Neuronal stem cell (in vitro differentiated cells): ENCODE results near the gene MAP4.

Experiments used
- DNase-seq: peaks from one replicate; pipeline ENCODE4 v3.0.0-alpha.2; 2013; ENCODE audit warnings: low spot score
- H2AFZ ChIP-seq: one replicate; pipeline ENCODE4 v1.6.1; 2013; ENCODE audit warnings: mild to moderate bottlenecking, low read length, inconsistent platforms
- H2AK5ac ChIP-seq: 2 replicates; pipeline ENCODE4 v1.6.1; 2013; ENCODE audit warnings: low read depth, mild to moderate bottlenecking, inconsistent platforms, low read length, moderate library complexity, mixed read lengths
- H2BK120ac ChIP-seq: 2 replicates; pipeline ENCODE4 v1.6.1; 2013; ENCODE audit warnings: low read depth, mild to moderate bottlenecking, inconsistent platforms, low read length, moderate library complexity, mixed read lengths
- H2BK12ac ChIP-seq: one replicate; pipeline ENCODE4 v1.6.1; 2013; ENCODE audit warnings: low read length, inconsistent platforms
- H2BK15ac ChIP-seq: 2 replicates; pipeline ENCODE4 v1.6.1; 2013; ENCODE audit warnings: mild to moderate bottlenecking, low read length, inconsistent platforms, mixed read lengths
- H2BK5ac ChIP-seq: one replicate; pipeline ENCODE4 v1.6.1; 2013; ENCODE audit warnings: inconsistent platforms, mild to moderate bottlenecking, low read length, moderate library complexity
- H3K14ac ChIP-seq: one replicate; pipeline ENCODE4 v1.6.1; 2013; ENCODE audit warnings: low read length, inconsistent platforms
- H3K18ac ChIP-seq: 2 replicates; pipeline ENCODE4 v1.6.1; 2013; ENCODE audit warnings: low read length, inconsistent platforms
- H3K23ac ChIP-seq: 2 replicates; pipeline ENCODE4 v1.6.1; 2013; ENCODE audit warnings: low read depth, mild to moderate bottlenecking, mixed read lengths, low read length, inconsistent platforms; ENCODE audit not compliant: poor library complexity
- H3K27ac ChIP-seq: replicated peaks from 3 replicates; pipeline ENCODE4 v1.5.1; 2013; ENCODE audit warnings: low read length, inconsistent platforms
- H3K27me3 ChIP-seq, 3 experiments: 2 replicates each; pipeline ENCODE4 v1.6.1; 2013; ENCODE audit warnings: low read length in 3 of 3, mild to moderate bottlenecking in 2 of 3, inconsistent platforms in 1 of 3, low read depth in 1 of 3, mixed read lengths in 1 of 3, moderate library complexity in 1 of 3; ENCODE audit not compliant: control insufficient read depth in 3 of 3, insufficient read depth in 3 of 3
- H3K36me3 ChIP-seq, 2 donors: replicated peaks in 1 of 2; 2 replicates each; pipeline ENCODE4 v1.6.1; 2013; ENCODE audit warnings: low read length in 2 of 2; ENCODE audit not compliant: control insufficient read depth in 2 of 2, insufficient read depth in 2 of 2
- H3K4ac ChIP-seq: 2 replicates; pipeline ENCODE4 v1.6.1; 2013; ENCODE audit warnings: inconsistent platforms, mild to moderate bottlenecking, low read length, moderate library complexity
- H3K4me1 ChIP-seq, 2 donors: 1 replicate in 1 of 2; 2 replicates in 1 of 2; pipeline ENCODE4 v1.6.1; 2013; ENCODE audit warnings: low read length in 2 of 2, low read depth in 1 of 2; ENCODE audit not compliant: control insufficient read depth in 2 of 2, insufficient read depth in 1 of 2
- H3K4me2 ChIP-seq: one replicate; pipeline ENCODE4 v1.6.1; 2013; ENCODE audit warnings: mild to moderate bottlenecking, low read length, inconsistent platforms; ENCODE audit not compliant: insufficient read depth, poor library complexity, severe bottlenecking
- H3K4me3 ChIP-seq, 2 donors: 2 replicates each; pipeline ENCODE4 v1.5.1; 2013; ENCODE audit warnings: low read length in 2 of 2, mild to moderate bottlenecking in 2 of 2, inconsistent platforms in 1 of 2, moderate library complexity in 1 of 2
- H3K79me1 ChIP-seq: one replicate; pipeline ENCODE4 v1.6.1; 2013; ENCODE audit warnings: low read depth, mild to moderate bottlenecking, inconsistent platforms, low read length, moderate library complexity
- H3K9ac ChIP-seq: one replicate; pipeline ENCODE4 v1.6.1; 2013; ENCODE audit warnings: mild to moderate bottlenecking, low read depth, low read length, inconsistent platforms; ENCODE audit not compliant: poor library complexity
- H3K9me3 ChIP-seq, 2 donors: replicated peaks in 1 of 2; 2 replicates each; pipeline versions ENCODE3 to v1.6.1; 2013; ENCODE audit warnings: low read length in 2 of 2, mild to moderate bottlenecking in 2 of 2, inconsistent platforms in 1 of 2, low read depth in 1 of 2, mixed read lengths in 1 of 2, moderate library complexity in 1 of 2; ENCODE audit not compliant: control insufficient read depth in 2 of 2, insufficient read depth in 1 of 2
- H4K8ac ChIP-seq: one replicate; pipeline ENCODE4 v1.6.1; 2013; ENCODE audit warnings: low read depth, mild to moderate bottlenecking, inconsistent platforms, low read length, moderate library complexity
- H4K91ac ChIP-seq: one replicate; pipeline ENCODE4 v1.6.1; 2013; ENCODE audit warnings: low read length, low read depth, mild to moderate bottlenecking, inconsistent platforms; ENCODE audit not compliant: poor library complexity
- WGBS, 2 donors: extraction: QIAGEN DNeasy Blood & Tissue Kit; methylation state at CpG; one replicate each; pipeline ENCODE4 v1.1.7; 2013; ENCODE audit warnings: missing lambda C conversion rate in 2 of 2, mixed read lengths in 1 of 2; ENCODE audit not compliant: insufficient read length in 2 of 2, insufficient replicate concordance in 1 of 2; ENCODE audit errors: extremely low coverage in 2 of 2; 5-methylcytosine and 5-hydroxymethylcytosine counted together

MAP4 gene

GRCh38 chr3:48026951-48027908, 11.0 kb upstream of the MAP4 start:
- Histone ChIP-seq H3K9ac (no peak overlapping the region), H3K27me3 (no peaks in the 10 kb centered on the region), H3K14ac (no peak overlapping the region), H3K79me1 (no peaks in the 10 kb centered on the region), H2BK15ac (no peak overlapping the region), H3K36me3 (no peaks in the 10 kb centered on the region), H3K9me3 (no peaks in the 10 kb centered on the region), H3K4me2 (no peak overlapping the region), H3K4me3 (no peak overlapping the region), H4K91ac (no peak overlapping the region), H2AK5ac (no peak overlapping the region), H2BK12ac (no peak overlapping the region), H2BK5ac (no peak overlapping the region), H3K4me1 (peaks cover 4 to 10% of the 10 kb centered on the region in 2 donors), H3K23ac (no peak overlapping the region), H3K18ac (no peak overlapping the region), H3K27ac (no peak overlapping the region), H4K8ac (no peak overlapping the region), H2BK120ac (no peak overlapping the region), H3K4ac (no peak overlapping the region), H2AFZ (no peak overlapping the region)
- DNase-seq = no peak
- no CpG with 5 or more reads among the region's 10 CpGs for WGBS, 2 donors

GRCh38 chr3:48026098-48026497, 9.9 kb upstream of the MAP4 start:
- Histone ChIP-seq H2AK5ac (no peak overlapping the region), H2BK120ac (no peak overlapping the region), H2BK12ac (no peak overlapping the region), H3K9ac (no peak overlapping the region), H4K8ac (no peak overlapping the region), H2BK15ac (no peak overlapping the region), H2BK5ac (no peak overlapping the region), H3K79me1 (no peaks in the 10 kb centered on the region), H3K4me2 (no peak overlapping the region), H3K9me3 (no peaks in the 10 kb centered on the region), H3K4ac (no peak overlapping the region), H4K91ac (no peak overlapping the region), H3K27me3 (no peaks in the 10 kb centered on the region), H3K14ac (no peak overlapping the region), H3K4me1 (peaks cover 4 to 10% of the 10 kb centered on the region in 2 donors), H3K27ac (no peak overlapping the region), H3K4me3 (no peak overlapping the region), H2AFZ (no peak overlapping the region), H3K18ac (no peak overlapping the region), H3K36me3 (no peaks in the 10 kb centered on the region), H3K23ac (no peak overlapping the region)
- DNase-seq = no peak
- WGBS, 2 donors = 100% methylated on average over 1 of the region's 2 CpGs

GRCh38 chr3:48024401-48024800, 8.2 kb upstream of the MAP4 start:
- no CpG with 5 or more reads among the region's 1 CpG for whole genome bisulfite sequencing, 2 donors
- Histone ChIP-seq H3K9me3 (no peaks in the 10 kb centered on the region), H3K27ac (no peak overlapping the region), H4K91ac (no peak overlapping the region), H2BK5ac (no peak overlapping the region), H4K8ac (no peak overlapping the region), H3K36me3 (no peaks in the 10 kb centered on the region), H2BK120ac (no peak overlapping the region), H3K4me1 (peaks cover 4 to 10% of the 10 kb centered on the region in 2 donors), H3K23ac (no peak overlapping the region), H3K79me1 (peaks cover 1% of the 10 kb centered on the region), H3K9ac (no peak overlapping the region), H3K14ac (no peak overlapping the region), H3K4ac (no peak overlapping the region), H2AFZ (no peak overlapping the region), H2BK15ac (no peak overlapping the region), H2BK12ac (no peak overlapping the region), H3K18ac (no peak overlapping the region), H3K4me3 (no peak overlapping the region), H2AK5ac (no peak overlapping the region), H3K4me2 (no peak overlapping the region), H3K27me3 (no peaks in the 10 kb centered on the region)
- DNase-seq = no peak

- no peak overlapping the region for H3K4ac ChIP-seq
- H3K14ac ChIP-seq = no peak overlapping the region
- no peak overlapping the region for H3K18ac ChIP-seq
- H3K27ac ChIP-seq = no peak overlapping the region
- H3K23ac ChIP-seq = no peak overlapping the region
- no CpG with 5 or more reads among the region's 1 CpG for WGBS, 2 donors
- H4K91ac ChIP-seq = no peak overlapping the region
- H3K4me3 ChIP-seq = no peak overlapping the region
- no peak for DNase-seq
- no peak overlapping the region for H3K9ac ChIP-seq
- no peak overlapping the region for H2AFZ ChIP-seq
- H3K27me3 ChIP-seq = no peaks in the 10 kb centered on the region
- H2BK12ac ChIP-seq = no peak overlapping the region
- no peak overlapping the region for H2BK5ac ChIP-seq
- no peak overlapping the region for H3K4me2 ChIP-seq
- H3K79me1 ChIP-seq = peaks cover 1% of the 10 kb centered on the region
- H2BK15ac ChIP-seq = no peak overlapping the region
- H2AK5ac ChIP-seq = no peak overlapping the region
- H2BK120ac ChIP-seq = no peak overlapping the region
- H4K8ac ChIP-seq = no peak overlapping the region
- peaks cover 4 to 10% of the 10 kb centered on the region in 2 donors for H3K4me1 ChIP-seq
- no peaks in the 10 kb centered on the region for H3K36me3 ChIP-seq
- peaks cover 0 to under 1% of the 10 kb centered on the region in 2 donors for H3K9me3 ChIP-seq
Observed at GRCh38 chr3:48023377-48023776, 7.2 kb upstream of the MAP4 start.
